Mucosa of stomach (tissue), 1 donor: ENCODE results near the gene GPX5.

Experiments
- H3K27me3 ChIP-seq: one replicate; pipeline ENCODE4 v1.7.0; 2013; ENCODE audit warnings: mild to moderate bottlenecking, low read length; ENCODE audit not compliant: control insufficient read depth, insufficient read depth
- H3K36me3 ChIP-seq: one replicate; pipeline ENCODE4 v1.7.0; 2013; ENCODE audit warnings: low read length; ENCODE audit not compliant: control insufficient read depth, insufficient read depth
- H3K4me1 ChIP-seq: one replicate; pipeline ENCODE4 v1.7.0; 2013; ENCODE audit warnings: mild to moderate bottlenecking, low read length; ENCODE audit not compliant: control insufficient read depth, insufficient read depth
- H3K4me3 ChIP-seq: one replicate; pipeline ENCODE4 v1.7.0; 2013; ENCODE audit warnings: low read length
- H3K9ac ChIP-seq: one replicate; pipeline ENCODE4 v1.7.0; 2013; ENCODE audit warnings: mild to moderate bottlenecking, low read length, moderate library complexity
- H3K9me3 ChIP-seq: one replicate; pipeline ENCODE4 v1.7.0; 2013; ENCODE audit warnings: mild to moderate bottlenecking, low read length, moderate library complexity; ENCODE audit not compliant: control insufficient read depth
- donor health status: Pancreatic carcinoma.

The GPX5 gene

DNA sequence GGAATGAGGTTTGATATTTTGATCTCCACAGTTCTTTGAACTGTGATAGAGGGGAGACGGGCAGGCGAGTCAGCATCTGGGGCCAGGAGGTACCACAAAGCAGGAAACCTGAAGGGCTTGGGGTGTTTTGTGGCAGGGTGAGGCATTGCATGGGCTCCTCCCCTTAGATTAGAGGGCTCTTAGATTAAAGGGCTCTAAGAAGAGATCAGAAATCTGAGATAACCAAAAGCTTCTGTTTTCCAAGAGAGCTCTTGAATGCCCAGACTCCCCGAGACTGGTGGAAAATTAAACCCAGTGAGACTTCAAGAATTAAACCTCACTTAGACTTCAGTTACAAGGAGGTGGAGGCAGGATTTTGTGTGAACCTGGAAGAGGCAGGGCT lies 2.4 kb upstream of the GPX5 start:
- Histone ChIP-seq H3K4me3 (no peak overlapping the region), H3K4me1 (no peaks in the 10 kb centered on the region), H3K36me3 (no peaks in the 10 kb centered on the region), H3K27me3 (no peaks in the 10 kb centered on the region), H3K9ac (no peak overlapping the region), H3K9me3 (no peaks in the 10 kb centered on the region)

DNA sequence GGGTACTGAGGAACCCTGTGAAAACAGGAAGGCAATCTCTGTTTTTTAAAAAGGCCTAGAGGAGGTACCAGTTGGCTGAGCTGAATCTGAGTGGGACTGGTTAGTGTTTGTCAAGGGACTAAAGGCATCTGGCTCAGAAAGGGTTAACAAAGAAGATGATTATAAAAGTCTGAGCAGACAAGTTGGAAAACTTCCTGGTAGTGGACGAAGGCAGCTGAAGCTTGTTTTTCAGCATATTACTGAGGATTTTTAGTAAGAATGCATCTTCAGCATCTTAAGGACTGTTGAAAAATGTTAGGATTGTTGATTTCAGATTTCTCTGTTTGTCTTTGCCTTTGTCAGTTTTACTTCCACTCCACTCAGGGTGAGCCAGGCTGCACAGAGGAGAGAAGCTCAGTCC lies 5.1 kb downstream of the GPX5 start:
- Histone ChIP-seq H3K36me3 (no peaks in the 10 kb centered on the region), H3K9ac (no peak overlapping the region), H3K9me3 (no peaks in the 10 kb centered on the region), H3K4me3 (no peak overlapping the region), H3K4me1 (no peaks in the 10 kb centered on the region), H3K27me3 (peaks cover 6% of the 10 kb centered on the region)

DNA sequence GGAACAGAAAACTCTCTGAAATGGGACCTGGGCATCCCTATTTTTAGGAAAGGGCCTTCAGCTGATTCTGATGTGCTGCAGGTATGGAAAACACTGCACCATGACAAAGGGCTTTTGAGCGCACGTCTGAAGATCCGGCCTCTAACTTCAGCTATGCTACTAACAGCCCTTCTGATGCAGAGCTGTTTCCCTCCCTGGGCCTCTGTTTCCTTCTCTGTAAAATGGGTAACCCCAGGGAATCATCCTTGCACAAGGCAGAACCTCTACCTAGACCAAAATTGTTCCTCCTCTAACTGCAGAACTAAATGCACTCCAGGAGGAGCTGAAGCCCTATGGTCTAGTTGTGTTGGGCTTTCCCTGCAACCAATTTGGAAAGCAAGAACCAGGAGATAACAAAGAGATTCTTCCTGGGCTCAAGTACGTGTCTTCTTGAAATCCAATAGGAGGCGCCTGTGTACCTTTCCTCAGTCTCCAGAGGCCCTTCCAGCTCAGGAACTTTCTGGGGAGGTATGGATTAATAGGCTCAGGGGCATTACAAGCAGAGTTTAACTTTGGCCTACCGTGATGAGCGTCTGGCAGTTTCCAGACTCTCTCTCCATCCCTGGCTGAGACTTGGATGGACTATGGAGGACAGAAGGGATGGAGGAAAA lies 5.9 kb downstream of the GPX5 start:
- no peak overlapping the region for H3K9ac ChIP-seq
- no peaks in the 10 kb centered on the region for H3K4me1 ChIP-seq
- H3K36me3 ChIP-seq = no peaks in the 10 kb centered on the region
- no peak overlapping the region for H3K4me3 ChIP-seq
- H3K9me3 ChIP-seq = no peaks in the 10 kb centered on the region
- peaks cover 11% of the 10 kb centered on the region for H3K27me3 ChIP-seq

GRCh38 chr6:28534306-28534705 lies 8.6 kb downstream of the GPX5 start:
- Histone ChIP-seq H3K36me3 (no peaks in the 10 kb centered on the region), H3K9ac (no peak overlapping the region), H3K27me3 (peaks cover 27% of the 10 kb centered on the region), H3K4me1 (no peaks in the 10 kb centered on the region), H3K4me3 (no peak overlapping the region), H3K9me3 (no peaks in the 10 kb centered on the region)

DNA sequence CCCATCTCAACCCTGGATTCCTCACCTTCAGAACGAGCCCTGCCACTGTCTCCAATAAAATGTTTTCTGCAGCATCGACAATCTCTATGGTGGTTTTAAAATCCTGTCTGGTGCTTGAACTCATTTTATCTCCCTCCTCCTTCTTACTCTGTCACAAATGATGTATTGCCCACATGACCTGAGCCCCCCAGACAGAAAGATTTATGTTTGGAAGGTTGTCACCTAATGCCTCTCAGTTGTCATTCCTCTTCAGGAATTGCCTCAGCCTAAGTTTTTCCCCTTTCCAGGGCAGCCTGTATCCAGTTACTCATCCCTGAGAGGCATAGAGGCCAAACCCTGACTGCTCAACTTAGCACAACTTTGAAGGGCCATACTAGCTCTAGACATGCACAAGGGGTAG lies 9.2 kb downstream of the GPX5 start:
- Histone ChIP-seq H3K9ac (no peak overlapping the region), H3K4me3 (no peak overlapping the region), H3K36me3 (no peaks in the 10 kb centered on the region), H3K9me3 (no peaks in the 10 kb centered on the region), H3K27me3 (peaks cover 33% of the 10 kb centered on the region), H3K4me1 (no peaks in the 10 kb centered on the region)

DNA sequence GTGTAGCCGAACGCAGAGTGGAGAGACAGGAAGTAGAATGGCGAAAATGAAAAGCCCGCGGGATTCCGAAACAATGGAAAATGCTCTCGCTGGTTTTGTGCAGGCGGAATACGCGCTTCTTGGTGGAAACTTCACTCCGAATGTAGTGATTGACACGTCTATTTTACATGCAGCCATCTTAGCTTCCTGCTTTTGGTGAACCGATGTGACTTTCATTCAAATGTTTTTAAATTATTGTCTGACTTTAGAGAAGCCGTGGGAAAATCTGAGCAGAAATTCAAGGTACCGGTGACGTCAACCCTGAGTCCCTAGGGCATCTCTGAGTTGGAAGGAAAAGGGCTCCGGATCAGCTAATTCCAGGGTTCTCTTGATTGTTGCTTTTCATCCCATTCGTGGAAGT lies 11.4 kb downstream of the GPX5 start:
- H3K36me3 ChIP-seq = no peaks in the 10 kb centered on the region
- no peaks in the 10 kb centered on the region for H3K4me1 ChIP-seq
- H3K27me3 ChIP-seq = peaks cover 28% of the 10 kb centered on the region
- no peak overlapping the region for H3K4me3 ChIP-seq
- H3K9ac ChIP-seq = no peak overlapping the region
- no peaks in the 10 kb centered on the region for H3K9me3 ChIP-seq

- Histone ChIP-seq H3K36me3 (no peaks in the 10 kb centered on the region), H3K9ac (no peak overlapping the region), H3K9me3 (no peaks in the 10 kb centered on the region), H3K4me3 (no peak overlapping the region), H3K4me1 (no peaks in the 10 kb centered on the region), H3K27me3 (peaks cover 32% of the 10 kb centered on the region)
Measured at GRCh38 chr6:28537509-28538140, 11.9 kb downstream of the GPX5 start.

DNA sequence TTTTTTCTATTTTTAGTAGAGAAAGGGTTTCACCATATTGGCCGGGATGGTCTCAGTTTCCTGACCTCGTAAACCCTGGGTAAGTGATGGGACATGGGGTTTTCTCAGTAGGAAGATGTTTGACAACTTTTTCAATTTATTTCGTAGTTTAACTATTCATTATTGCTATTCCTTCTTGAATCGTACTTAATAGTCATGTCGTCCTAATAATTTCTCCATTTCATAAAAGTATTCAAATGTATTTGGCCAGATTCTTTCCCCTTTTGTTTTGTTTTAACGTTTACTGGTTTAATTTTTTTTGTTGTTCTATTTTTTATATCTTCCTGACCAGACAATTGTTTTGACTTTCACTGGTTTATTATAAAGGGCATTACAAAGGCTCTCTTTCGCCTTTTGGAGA lies 16.3 kb downstream of the GPX5 start:
- no peaks in the 10 kb centered on the region for H3K4me1 ChIP-seq
- H3K9me3 ChIP-seq = no peaks in the 10 kb centered on the region
- H3K36me3 ChIP-seq = no peaks in the 10 kb centered on the region
- peaks cover 25% of the 10 kb centered on the region for H3K27me3 ChIP-seq
- H3K9ac ChIP-seq = no peak overlapping the region
- H3K4me3 ChIP-seq = no peak overlapping the region

DNA sequence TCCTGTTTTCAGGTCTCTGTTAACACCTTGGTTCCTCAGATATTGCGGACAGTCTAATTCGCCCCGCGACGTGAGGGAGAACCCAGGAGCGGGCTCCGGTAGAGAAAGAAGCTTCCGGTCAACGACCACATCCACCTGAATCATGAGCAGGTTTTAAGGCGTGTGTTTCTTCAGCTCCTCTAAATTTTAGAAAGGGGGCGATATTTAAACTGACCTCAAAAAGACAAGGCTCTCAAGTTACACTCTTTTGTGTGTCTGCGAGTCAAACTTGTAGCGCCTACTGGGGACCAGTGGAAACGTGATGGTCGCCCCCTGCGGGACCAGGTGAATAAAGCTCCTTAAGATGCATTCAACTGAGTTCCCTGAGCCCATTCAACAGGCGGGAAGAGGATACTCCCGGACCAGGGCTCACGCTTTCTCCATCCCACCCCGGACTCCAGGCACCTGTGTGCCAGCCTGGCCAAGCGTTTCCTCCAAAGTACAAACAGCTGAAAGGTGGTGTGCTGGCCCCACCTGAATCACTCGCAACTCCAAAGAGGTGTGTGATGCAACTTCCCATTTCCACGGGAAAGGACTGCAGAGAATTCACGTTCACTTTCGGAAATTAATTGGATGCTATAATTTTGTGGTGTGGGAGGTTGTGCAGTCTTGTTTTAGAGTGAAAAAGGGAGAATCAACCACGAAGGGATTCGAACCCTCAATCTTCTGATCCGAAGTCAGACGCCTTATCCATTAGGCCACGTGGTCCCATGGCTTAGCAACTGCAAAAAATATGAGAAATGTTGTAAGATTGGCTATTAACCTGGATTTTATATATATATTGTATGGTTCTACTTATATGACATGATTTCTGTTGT lies 17.0 kb downstream of the GPX5 start:
- Histone ChIP-seq H3K27me3 (peaks cover 18% of the 10 kb centered on the region), H3K4me3 (no peak overlapping the region), H3K4me1 (no peaks in the 10 kb centered on the region), H3K9me3 (no peaks in the 10 kb centered on the region), H3K9ac (no peak overlapping the region), H3K36me3 (no peaks in the 10 kb centered on the region)

DNA sequence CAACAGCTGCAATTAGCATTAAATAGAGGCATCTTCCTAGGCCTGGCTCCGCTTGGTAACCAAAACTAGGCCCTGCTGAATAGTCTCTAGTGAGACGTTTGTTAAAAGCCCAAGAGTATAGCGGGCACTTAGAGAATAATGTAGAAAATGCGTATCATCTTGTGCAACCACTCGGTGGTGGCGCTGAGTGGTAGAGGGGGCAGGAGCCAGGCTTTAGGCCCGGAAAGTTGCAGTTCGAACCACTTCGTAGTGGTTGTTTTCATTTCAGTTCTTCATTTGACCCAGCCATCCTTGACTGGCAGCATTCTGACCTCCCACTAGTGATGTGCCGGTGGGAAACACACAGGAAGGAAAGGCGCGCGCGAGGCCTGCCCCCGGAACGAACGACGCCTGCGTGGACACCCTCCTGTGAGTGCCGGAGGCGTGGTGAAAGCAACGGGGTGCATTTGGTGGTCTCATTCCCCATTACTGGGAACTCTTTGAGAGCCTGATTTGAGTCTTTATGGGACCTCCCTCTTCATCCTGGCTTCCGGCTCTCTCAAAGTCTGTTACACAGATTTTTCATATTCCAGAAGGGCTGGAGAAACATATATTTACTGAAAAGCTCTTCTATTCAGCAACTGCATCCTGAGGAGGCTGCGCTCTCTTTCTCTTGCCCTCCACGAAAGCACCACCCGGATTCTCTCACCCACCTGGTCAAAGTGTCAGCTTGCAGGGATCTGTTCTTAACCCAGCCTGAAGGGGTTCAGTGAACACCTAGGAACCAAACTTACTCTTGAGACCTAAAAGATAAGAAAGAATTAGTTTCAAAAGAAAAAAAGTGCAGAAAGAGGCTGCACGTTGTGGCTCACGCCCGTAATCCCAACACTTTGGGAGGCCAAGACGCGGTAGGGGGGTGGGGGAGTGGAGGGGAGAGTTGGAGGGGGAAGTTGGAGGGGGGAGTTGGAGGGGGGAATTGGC lies 18.2 kb downstream of the GPX5 start:
- no peak overlapping the region for H3K4me3 ChIP-seq
- H3K9me3 ChIP-seq = no peaks in the 10 kb centered on the region
- peaks cover 11% of the 10 kb centered on the region for H3K27me3 ChIP-seq
- no peaks in the 10 kb centered on the region for H3K36me3 ChIP-seq
- H3K9ac ChIP-seq = no peak overlapping the region
- no peaks in the 10 kb centered on the region for H3K4me1 ChIP-seq

GRCh38 chr6:28545955-28546354 lies 20.3 kb downstream of the GPX5 start:
- Histone ChIP-seq H3K9ac (no peak overlapping the region), H3K4me1 (no peaks in the 10 kb centered on the region), H3K36me3 (no peaks in the 10 kb centered on the region), H3K27me3 (peaks cover 5% of the 10 kb centered on the region), H3K4me3 (no peak overlapping the region), H3K9me3 (no peaks in the 10 kb centered on the region)
